ENCODE measurements around the gene CTTN.

CTTN gene

DNA sequence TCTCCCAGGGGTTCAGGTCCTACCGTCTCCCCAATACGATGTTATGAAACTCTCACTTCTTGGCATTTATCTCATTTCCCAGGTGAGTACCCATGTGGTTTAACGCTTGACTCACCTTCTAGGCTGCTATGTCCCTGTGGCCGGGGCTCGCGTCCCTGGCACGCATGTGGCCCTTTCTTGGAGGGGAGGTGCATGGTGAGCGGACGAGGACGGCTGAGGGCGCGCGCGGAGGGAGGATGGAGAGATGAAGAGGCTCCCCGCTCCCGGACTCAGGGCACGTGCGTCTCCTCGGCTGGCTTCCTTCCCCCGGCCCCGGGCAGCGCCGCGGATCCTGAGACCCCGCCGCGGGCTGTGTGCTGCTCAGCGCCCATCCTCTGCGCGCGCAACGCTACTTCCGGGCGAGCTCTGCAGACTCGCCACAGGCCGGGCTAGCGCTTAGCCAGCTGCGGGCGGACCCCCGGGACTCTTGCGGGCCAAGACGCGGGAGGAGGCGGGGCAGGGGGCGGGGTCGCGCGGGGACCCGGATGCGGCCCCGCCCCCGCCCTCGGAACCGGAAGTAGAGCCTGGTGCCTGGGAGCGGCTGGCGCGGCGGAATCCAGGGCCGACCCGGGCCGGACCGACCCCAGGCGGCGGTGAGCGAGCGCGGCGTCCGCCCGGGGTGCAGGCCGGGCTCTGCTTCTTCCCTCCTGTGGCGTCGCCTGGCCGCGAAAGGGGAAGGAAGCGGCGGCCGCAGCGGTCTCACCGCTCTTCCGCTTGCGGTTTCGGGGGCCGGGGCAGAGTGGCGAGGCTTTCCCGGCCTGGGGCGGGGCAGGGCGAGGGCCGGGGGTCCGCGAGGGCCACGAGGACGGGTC, at the start of gene CTTN:
Gene CTTN, plus strand, starts transcription at position 547 of the 851 bp plus-strand sequence. CDS start 8,769 bp downstream, outside the sequence.
- DNase-seq = peak; percentile 36

DNA sequence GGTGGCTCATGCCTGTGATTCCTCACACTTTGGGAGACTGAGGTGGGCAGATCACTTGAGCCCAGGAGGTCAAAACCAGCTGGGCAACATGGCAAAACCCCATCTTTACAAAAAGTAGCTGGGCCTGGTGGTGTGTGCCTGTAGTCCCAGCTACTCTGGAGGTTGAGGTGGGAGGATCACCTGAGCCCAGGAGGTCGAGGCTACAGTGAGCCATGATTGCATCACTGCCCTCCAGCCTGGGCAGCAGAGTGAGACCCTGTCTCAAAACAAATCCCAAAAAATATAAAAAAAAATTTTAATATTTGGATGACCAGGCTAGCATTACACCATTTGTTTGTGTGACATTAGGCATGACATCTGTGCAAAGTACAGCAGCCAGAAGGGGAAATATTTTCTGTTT, 49.7 kb upstream of the CTTN start:
- no peak for DNase-seq

DNA sequence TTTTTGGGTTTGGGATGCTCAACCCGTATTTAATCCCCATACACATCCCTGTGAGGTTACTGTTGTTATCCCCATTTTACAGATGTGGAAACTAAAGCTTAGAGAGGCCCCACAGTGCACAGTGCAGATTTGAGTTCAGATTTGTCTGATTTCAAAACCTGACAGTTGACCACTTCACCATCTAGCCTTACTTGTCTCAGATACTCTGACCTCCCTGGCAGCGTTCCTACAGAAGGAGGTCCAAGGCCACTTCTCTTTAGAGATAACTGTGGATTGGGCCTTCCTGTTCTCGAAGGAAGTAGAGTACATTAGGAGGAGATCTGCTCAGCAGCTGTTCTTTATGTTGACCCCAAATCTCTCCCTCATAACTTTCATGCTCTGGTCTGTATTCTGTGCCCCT, 46.7 kb upstream of the CTTN start:
- DNase-seq = no peak

DNA sequence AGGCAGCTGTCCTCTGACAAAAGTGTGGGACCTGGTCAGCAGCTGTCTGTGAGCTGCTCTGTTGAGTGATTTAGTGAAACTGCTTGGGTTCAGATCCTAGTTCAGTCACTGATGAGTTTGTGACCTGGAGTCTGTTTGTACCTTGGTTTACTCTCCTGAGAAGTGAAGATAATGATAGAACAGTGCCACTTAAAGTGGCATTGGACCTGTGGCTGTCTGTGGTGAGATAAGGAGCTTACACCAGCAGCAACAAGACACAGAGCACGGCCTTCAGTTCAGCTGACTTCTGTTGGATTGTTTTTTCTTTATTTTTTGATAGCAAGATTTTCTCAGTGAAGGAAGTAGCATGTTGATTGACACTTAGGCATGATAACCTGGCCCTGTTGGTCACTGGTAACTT, 46.2 kb upstream of the CTTN start:
- DNase-seq = no peak

DNA sequence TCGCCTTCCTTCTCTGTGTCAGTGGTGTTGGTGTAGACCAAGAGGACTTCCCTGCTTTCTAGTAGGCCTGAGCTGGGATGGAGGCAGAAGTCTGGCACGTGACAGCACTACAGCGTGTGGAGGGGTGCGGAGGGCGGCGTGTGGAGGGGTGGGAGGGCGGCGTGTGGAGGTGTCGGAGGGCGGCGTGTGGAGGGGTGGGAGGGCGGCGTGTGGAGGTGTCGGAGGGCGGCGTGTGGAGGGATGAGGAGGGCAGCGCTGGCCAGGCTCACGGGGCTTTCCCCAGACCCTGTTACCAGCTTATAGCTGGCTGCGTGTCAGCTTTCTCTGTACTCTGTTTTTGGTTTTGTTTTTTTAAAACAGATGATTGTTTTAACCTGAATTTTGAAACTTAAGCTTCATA, 45.7 kb upstream of the CTTN start:
- DNase-seq = no peak

DNA sequence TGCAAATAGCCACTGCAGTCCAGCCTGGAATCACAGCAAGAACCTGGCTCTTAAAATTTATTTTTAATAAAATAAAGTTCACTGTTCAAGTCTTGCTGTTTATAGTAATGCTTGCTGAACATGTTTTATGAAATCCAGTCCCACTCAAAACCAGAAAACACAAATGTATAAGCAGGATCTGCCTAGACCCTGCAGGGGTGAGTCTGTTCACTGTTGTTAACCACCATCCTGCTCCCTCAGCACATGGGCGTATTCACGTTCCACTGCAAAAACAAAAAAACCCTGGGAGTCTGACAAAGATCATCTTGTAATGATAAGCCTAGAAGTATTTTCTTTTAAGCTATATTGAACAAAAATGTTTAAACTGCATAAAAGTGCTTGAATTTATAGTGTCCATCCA, 45.0 kb upstream of the CTTN start:
- no peak for DNase-seq

DNA sequence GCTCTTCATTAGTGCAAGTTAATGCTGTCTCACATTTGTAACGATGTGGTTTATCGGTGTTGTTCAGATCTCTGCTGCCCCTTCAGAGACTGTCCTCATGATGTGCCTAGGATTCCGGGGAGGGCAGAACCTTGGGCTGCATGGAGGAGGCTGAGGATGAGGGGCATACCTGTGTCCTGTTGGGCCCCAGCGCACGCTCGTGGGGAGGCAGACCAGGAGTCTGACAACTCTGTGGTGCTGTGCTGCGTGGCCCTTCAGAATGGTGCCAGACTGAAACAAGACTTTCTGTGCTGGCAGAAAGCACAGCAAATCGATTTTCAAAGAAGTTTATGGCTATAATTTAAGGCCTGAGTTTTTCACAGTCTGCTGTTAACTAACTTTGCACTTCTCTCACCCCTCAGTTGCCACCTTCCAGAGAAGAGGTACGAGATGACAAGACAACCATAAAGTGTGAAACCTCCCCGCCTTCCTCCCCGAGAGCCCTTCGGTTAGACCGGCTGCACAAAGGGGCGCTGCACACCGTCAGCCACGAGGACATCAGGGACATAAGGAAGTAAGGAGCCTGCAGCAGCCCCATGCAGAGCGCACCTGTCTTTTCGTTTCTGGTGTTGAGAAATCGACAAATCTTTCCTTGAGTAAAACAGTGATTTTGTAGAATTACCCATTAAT, 44.3 kb upstream of the CTTN start:
- no peak for DNase-seq

DNA sequence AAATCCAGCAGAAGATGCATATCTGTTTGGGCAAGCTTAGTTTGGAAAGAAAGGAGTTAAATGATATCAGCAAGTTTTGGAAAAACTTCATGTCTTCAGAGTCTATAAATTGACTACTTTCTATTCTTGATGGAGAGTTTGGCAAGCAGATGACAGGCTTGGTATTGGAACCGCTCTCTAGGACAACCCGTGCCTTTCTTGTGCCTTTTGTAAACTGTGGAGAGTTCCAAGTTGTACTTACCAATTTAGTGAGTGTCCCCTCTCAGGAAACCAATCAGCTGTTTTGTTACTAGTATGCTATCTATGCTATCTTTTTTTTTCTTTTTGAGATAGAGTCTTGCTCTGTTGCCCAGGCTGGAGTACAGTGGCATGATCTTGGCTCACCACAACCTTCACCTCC, 43.7 kb upstream of the CTTN start:
- DNase-seq = no peak

DNA sequence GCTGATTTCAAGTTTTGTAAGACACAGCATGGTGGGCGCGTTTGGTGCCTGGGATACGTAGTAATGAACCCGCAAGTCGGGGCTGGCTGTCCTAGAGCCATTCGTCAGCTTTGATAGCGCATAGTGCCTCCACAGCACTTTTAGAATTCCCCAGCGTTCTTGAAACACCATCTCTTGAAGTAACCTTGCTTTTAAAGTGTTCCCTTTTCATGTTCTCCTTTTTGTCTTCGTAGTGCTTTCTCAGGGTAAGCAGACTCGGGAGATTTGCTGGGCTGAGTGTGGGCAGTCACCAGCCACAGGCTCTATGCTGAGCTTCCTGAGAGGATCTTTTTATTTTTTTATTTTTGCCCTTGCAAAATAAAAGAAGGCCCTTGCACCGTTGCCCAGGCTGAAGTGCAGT, 39.6 kb upstream of the CTTN start:
- DNase-seq = no peak

DNA sequence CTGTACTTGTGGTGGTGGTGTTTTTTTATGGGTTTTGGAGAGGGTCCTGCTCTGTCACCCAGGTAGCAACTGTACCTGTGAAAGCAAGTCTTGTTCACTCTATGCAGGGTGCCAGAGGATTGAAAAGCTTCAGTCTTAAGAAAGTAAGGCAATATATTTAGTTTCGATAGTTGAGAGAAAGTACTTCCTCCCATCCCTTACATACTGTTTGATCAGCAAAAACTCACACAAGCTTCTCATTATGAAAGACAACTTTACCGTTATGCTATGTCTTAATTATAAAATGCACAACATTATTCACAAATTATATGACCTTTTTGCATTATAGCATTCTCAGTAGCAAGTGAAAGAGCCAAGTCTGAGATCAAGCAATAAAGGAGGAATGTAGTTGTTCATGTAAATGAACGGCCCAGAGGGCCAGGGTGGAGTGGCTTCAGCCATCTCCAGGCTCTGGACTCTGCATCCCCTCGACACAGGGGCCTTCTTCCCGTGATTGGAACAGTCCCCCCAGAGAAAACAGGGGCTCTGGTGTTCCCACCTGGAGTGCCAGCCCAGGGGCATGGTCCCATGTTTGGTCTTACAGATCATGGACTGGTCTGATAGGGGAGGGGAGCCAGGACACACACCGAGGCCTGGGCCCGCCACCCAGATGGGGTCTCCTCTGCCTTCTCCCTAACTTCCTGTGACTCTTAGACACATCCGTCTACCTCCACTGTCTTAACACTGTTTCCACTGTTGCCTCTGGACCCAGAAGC, 38.7 kb upstream of the CTTN start:
- no peak for DNase-seq

DNA sequence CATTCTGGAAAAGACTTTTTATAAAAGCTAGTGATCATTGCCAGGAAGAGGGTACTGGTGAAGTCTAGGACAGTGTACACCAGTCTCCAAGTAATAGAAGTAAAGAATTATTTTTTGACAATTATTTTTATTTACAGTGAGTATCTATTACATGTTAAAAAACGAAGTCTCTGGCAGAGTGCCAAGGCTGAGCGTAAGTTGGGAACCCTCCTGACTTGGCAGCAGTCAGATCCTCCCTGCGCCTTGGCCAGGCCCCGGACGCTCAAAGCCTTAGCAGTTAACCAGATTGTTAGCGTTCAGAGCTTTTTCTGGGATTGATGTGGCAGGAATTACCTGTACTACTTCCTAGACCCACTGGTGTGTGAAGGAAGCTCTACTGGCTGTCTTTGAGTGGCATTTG, 38.1 kb upstream of the CTTN start:
- no peak for DNase-seq

DNA sequence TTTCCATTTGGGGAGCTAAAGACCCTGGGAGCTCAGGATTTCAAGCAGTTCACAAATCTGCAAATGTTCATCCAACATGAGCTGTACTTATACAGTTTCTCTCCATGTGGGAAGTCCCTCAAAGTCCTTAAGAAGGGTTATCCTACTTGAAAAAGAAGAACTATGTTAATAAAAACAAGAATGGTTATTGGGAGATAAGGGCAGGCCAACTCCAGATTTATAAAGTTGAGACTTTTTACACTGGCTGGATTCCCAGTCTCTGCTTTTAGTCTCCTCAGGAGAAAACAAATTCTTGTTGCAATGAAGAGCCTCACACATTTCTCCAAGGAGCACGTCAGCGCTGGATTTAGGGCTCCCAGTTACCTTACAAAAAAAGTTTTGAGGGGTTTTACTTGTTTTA, 34.2 kb upstream of the CTTN start:
- DNase-seq = no peak

DNA sequence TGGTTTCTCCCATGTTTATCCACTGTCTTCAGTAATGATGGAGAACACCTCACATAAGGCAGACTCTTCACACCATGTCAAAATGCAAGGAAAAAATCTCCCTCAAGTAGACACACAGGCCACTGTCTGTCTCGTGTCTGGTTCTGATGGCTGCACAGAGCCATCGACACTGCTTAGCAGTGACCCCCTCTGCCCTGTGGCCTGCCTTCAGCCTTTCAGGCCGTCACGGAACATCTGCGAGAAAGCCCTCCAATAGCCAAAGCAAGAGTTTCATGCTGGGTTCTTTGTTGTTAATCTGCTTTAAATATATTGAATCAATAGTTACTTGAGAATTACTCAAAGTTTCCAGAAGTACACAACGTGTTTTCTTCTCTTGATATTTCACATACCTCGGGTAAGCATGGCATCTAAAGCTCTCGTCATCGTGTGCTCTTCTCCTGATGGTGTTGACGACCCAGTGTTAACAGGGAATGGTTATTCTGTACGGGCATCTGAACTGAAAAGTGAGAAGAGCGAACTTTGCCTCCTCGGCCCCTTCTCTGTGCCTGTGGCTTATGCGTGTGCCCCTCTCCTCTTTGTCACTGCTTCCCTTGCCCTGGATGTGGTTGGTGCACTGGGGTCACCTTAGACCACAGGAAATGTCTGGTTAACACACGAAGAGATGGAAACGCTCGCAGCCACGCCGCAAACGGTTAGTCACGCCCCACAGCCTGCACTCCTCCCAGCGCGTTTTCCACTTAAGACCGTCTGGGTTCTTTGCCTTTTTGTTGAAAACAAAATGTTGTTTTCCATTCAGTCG, 33.4 kb upstream of the CTTN start:
- DNase-seq = no peak

DNA sequence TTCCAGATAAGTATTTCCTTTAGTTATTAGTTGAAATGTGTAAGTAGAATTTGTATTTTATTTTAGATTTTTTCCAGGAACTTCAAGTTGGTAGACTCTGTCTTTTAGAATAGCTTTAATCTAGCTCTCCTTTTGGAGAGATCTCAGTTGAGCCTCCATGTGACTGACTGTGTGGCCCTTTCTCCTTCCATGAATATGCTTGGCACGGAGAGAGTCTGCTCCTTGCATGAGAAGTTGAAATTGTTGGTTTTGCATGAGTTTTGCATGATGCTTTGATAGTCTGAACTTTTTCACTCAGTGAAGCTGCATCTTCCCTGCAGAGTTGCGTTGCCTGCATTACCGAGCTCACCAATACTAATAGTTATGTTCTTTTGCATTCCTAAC, 32.8 kb upstream of the CTTN start:
- no peak for DNase-seq

DNA sequence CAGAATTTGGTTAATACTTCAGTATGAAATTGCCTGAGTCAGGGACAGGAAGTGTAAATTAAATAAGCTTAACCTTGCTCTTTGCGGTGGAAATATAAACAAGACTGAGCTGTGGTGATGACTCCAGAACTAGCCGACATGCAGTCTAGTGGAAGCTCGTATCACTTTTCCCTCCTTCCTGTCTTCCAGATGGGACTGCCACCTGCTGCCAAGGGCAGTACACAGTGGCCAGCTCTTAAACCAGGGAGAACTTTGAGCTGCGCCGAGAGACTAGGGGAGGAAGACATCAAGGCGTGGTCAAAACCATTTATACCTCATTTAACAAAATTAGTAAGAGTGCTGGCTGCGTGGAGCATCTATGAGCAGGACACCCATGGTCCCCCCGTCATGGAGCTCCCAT, 31.3 kb upstream of the CTTN start:
- DNase-seq = no peak

DNA sequence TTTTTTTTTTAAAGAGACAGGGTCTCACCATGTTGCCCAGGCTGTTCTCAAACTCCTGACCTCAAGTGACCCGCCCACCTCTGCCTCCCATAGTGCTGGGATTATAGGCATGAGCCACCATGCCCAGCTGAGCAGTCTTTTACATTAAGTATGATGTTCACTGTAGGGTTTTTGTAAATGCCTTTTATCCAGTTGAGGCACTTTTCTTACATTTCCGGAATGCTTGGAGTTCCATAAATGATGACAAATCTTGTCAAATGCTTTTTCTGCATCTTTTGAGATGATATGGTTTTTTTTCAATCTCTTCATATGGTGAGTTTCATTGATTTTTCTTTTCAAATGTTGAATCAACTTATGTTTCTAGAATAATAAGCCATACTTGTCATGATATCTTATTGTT, 29.4 kb upstream of the CTTN start:
- DNase-seq = no peak

DNA sequence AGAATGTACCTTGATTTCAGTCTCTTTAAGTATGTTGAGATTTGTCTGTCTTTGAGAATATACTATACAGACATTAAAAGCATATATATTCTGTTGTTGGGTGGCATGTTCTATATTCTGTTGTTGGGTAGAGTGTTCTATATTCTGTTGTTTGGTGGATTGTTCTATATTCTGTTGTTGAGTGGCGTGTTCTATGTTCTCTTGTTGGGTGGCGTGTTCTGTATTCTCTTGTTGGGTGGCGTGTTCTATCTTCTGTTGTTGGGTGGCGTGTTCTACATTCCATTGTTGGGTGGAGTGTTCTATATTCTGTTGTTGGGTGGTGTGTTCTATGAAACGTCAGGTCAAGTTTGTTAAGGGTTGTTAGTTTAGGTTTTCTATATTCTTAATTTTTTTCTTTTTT, 27.1 kb upstream of the CTTN start:
- DNase-seq = no peak

DNA sequence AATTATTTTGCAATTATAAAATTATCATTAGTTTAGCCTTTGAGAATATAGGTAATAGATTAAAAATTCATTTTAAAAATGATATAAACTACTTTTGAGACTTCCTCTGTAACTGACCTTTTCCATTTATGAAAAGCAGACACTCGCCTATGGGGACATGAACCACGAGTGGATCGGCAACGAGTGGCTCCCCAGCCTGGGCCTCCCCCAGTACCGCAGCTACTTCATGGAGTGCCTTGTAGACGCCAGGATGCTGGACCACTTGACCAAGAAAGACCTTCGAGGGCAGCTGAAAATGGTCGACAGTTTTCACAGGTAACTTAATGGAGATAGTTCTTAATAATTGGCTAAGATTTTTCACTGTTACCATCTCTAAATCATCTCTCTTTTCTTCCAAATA, 26.3 kb upstream of the CTTN start:
- DNase-seq = no peak

DNA sequence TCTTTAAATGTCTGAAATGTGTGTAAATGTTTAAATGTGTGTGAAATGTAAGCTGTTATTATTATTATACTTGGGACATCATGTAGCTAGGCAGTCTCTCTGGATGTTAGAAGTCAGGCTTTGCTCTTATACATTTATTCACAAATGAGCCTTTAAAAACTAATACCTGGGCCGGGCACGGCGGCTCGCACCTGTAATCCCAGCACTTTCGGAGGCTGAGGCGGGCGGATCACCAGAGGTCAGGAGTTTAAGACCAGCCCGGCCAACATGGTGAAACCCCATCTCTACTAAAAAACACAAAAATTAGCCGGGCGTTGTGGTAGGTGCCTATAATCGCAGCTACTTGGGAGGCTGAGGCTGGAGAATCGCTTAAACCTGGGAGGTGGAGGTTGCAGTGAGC, 21.7 kb upstream of the CTTN start:
- DNase-seq = no peak

DNA sequence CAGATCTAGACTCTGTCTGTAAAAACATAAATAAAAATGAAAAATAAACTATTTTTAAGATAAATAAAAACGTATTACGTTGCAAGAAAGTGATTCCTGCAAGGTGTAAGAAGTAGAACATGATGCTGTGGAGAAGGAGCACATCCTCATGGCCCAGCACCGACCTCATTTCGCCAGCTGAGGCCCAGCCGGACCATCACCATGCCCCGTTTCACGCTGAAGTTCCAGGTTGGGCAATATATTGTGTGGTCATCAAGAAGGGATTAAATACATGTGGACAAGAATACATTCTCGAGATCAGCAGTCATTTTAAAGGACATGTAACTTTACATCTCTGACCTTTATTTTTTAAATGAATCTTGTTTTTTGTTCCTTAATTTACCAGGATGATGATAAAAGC, 20.7 kb upstream of the CTTN start:
- no peak for DNase-seq

DNA sequence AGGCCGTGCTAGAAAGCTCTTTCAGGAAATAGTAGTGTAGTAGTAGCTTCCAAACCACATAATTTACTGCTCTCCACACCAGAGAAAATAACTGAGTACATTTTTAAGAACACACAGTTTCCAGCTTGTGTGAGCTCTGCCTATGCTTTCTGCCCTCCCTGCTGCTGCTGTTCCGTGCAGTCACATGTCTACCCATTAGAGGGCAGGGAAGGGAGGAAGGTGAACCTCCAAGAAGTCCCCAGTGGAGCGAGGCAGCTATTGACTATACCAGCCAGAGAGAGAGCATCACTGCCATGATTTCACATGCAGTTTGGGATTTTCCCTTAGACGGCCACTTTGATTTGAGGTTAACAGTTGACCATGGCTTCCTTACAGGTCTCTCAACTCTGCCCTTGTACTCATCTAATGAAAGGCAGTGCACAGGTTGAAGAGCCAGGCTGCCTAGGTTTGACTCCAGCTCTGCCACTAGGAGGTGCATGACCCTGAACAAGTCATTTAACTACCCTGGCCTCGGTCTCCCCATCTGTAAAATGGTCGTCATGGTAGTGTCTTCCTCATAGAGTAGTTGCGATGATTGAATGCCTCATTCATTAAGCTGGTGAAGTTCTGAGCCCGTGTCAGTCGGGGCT, 19.7 kb upstream of the CTTN start:
- DNase-seq = no peak

DNA sequence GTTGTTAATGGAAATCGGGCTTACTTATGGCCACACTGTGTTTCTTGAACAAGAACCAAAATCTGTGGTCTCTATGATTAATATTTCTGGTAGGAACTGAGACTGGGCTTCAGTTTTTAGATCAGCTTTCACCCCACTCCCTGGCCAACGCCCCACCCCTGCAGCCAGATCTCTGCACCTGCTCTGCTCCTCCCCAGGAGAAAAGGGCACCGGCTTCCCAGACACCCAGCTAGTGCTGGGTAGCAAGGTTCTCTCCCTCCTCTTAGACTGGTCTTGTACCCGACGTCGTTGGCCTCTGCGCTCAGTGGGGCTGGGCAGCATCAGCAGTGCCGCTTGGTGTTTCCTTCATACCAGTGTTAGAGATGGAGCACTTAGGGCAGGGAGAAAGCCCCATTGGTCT, 17.0 kb upstream of the CTTN start:
- no peak for DNase-seq
